Vagina (tissue), 2 donors: ENCODE results near the gene TBC1D7. TPM values are rescaled to one million over a fixed set of nuclear protein-coding genes. Genes with fewer than 3 reads are reported as not detected.

Experiments used
- DNase-seq, 2 donors: peaks; one replicate each; pipeline ENCODE4 v3.0.0-alpha.2; 2017; ENCODE audit errors: extremely low spot score in 2 of 2
- H3K27ac ChIP-seq: fragments of 200-600 bp; sonication (generic); one replicate; pipeline ENCODE4 v1.5.1; 2019
- H3K27me3 ChIP-seq: fragments of 200-600 bp; sonication (generic); one replicate; pipeline ENCODE4 v1.5.1; 2019
- H3K36me3 ChIP-seq, 2 donors: fragments of 200-600 bp; sonication (generic); one replicate each; pipeline ENCODE4 v1.5.1; 2017 to 2019
- H3K4me1 ChIP-seq: fragments of 200-600 bp; sonication (generic); one replicate; pipeline ENCODE4 v1.5.1; 2019
- H3K4me3 ChIP-seq, 2 donors: fragments of 200-600 bp; sonication (generic); 1 replicate in 1 of 2; 2 replicates in 1 of 2; pipeline ENCODE4 v1.5.1; 2016 to 2019
- H3K9me3 ChIP-seq: fragments of 200-600 bp; sonication (generic); one replicate; pipeline ENCODE4 v1.5.1; 2019
- POLR2A ChIP-seq, 2 donors: fragments of 450-650 bp; IDR thresholded peaks; one replicate each; pipeline ENCODE4 v1.6.1; 2017; ENCODE audit warnings: antibody characterized with exemption in 2 of 2, mild to moderate bottlenecking in 2 of 2, moderate library complexity in 2 of 2
- POLR2AphosphoS5 ChIP-seq, 2 donors: sonication (generic); formaldehyde crosslinking; IDR thresholded peaks; one replicate each; pipeline ENCODE4 v1.9.0; 2017; ENCODE audit warnings: antibody characterized with exemption in 2 of 2, mild to moderate bottlenecking in 2 of 2, low read depth in 1 of 2; ENCODE audit not compliant: insufficient read depth in 1 of 2
- intact Hi-C: fragments of 100-400 bp; cut with DNase I; formaldehyde crosslinking; loops from one replicate; pipeline ENCODE4 v1.15.1; 2023
- total RNA-seq: library from RNA; depleted of rRNA; stranded (reverse); fragments of >200 nt; gene quantifications from one replicate; pipeline ENCODE4 v1.2.3, GENCODE V29; 2016
- TF ChIP-seq, protein P1 (sequence below), 3 experiments: fragments of 450-650 bp in 2 of 3; fragments of 200-600 bp in 1 of 3; sonication (generic) in 1 of 3; IDR thresholded peaks; one replicate each; pipeline ENCODE4 v1.5.1; 2017 to 2019; ENCODE audit warnings: antibody characterized with exemption in 3 of 3, mild to moderate bottlenecking in 2 of 3, moderate library complexity in 2 of 3

TBC1D7 gene
- total RNA-seq, 1 donor from 2014 or later, result 13.0 TPM

- H3K4me3 ChIP-seq, result no peak overlapping the region
- H3K36me3 ChIP-seq, result peaks cover 0 to 33% of the 10 kb centered on the region in 2 donors
- peaks cover 12% of the 10 kb centered on the region for H3K4me1 ChIP-seq
- H3K27me3 ChIP-seq, result no peaks in the 10 kb centered on the region
- H3K27ac ChIP-seq, result no peak overlapping the region
- DNase-seq, result no peak
- no peaks in the 10 kb centered on the region for H3K9me3 ChIP-seq
- intact Hi-C loops, result no loop called here
- TF ChIP-seq POLR2AphosphoS5 (IDR thresholded peaks at IDR 0.05; ENCODE audit: insufficient read depth in 1 of 2, low read depth in 1 of 2) (no peak), POLR2A (IDR thresholded peaks at IDR 0.05) (no peak)
- TF ChIP-seq, protein P1, sequence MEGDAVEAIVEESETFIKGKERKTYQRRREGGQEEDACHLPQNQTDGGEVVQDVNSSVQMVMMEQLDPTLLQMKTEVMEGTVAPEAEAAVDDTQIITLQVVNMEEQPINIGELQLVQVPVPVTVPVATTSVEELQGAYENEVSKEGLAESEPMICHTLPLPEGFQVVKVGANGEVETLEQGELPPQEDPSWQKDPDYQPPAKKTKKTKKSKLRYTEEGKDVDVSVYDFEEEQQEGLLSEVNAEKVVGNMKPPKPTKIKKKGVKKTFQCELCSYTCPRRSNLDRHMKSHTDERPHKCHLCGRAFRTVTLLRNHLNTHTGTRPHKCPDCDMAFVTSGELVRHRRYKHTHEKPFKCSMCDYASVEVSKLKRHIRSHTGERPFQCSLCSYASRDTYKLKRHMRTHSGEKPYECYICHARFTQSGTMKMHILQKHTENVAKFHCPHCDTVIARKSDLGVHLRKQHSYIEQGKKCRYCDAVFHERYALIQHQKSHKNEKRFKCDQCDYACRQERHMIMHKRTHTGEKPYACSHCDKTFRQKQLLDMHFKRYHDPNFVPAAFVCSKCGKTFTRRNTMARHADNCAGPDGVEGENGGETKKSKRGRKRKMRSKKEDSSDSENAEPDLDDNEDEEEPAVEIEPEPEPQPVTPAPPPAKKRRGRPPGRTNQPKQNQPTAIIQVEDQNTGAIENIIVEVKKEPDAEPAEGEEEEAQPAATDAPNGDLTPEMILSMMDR (IDR thresholded peaks at IDR 0.05), result no peak
Observed at GRCh38 chr6:13307508-13307995, 20.8 kb downstream of the TBC1D7 start.

DNA sequence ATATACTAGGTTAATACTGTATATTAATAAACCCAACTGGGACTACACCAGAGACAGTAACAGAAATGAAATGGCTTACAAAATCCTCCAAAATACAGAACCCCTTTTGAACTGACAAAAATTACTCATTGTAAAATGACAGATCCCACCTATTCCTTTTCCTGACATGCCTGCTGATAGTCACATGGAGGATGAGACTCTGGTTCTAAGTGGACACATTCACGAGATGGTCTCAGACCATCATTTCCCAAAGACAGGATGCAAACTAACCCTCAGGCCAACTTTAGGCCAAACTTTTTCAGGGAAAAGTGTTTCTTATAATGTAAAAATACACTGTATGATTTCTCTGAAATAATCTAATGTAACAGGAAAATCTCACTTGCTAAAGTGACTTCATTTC, 22.5 kb downstream of the TBC1D7 start:
- no peak overlapping the region for H3K4me3 ChIP-seq
- DNase-seq, result no peak
- H3K36me3 ChIP-seq, result peaks cover 0 to 33% of the 10 kb centered on the region in 2 donors
- no peak overlapping the region for H3K27ac ChIP-seq
- TF ChIP-seq POLR2AphosphoS5 (IDR thresholded peaks at IDR 0.05; ENCODE audit: insufficient read depth in 1 of 2, low read depth in 1 of 2) (no peak), POLR2A (IDR thresholded peaks at IDR 0.05) (no peak)
- TF ChIP-seq, protein P1 (IDR thresholded peaks at IDR 0.05), result no peak
- H3K27me3 ChIP-seq, result no peaks in the 10 kb centered on the region
- no peaks in the 10 kb centered on the region for H3K9me3 ChIP-seq
- intact Hi-C loops, result no loop called here
- peaks cover 14% of the 10 kb centered on the region for H3K4me1 ChIP-seq

DNA sequence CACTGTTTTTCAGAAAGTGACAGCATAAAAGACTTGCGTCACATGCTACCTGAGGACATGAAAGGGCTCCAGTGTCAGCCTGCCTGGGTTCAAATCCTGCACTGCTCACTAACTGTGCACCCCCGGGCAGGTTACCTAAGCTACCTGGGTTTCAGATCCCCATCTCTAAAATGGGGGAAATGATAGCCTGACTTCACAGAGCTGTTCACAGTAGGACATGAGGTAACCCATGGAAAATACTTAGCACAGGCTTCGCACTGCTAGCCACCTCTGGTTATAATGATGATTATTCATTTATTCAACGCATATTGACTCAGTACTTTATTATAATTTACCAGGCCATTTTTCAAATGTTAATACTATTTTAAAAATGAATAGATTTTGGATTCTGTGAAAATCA, 23.0 kb downstream of the TBC1D7 start:
- intact Hi-C loops, result no loop called here
- no peak overlapping the region for H3K4me3 ChIP-seq
- H3K27ac ChIP-seq, result no peak overlapping the region
- TF ChIP-seq POLR2AphosphoS5 (IDR thresholded peaks at IDR 0.05; ENCODE audit: insufficient read depth in 1 of 2, low read depth in 1 of 2) (no peak), POLR2A (IDR thresholded peaks at IDR 0.05) (no peak)
- TF ChIP-seq, protein P1 (IDR thresholded peaks at IDR 0.05), result no peak
- H3K36me3 ChIP-seq, result peaks cover 0 to 33% of the 10 kb centered on the region in 2 donors
- H3K4me1 ChIP-seq, result peaks cover 14% of the 10 kb centered on the region
- DNase-seq, result no peak
- no peaks in the 10 kb centered on the region for H3K9me3 ChIP-seq
- H3K27me3 ChIP-seq, result no peaks in the 10 kb centered on the region

DNA sequence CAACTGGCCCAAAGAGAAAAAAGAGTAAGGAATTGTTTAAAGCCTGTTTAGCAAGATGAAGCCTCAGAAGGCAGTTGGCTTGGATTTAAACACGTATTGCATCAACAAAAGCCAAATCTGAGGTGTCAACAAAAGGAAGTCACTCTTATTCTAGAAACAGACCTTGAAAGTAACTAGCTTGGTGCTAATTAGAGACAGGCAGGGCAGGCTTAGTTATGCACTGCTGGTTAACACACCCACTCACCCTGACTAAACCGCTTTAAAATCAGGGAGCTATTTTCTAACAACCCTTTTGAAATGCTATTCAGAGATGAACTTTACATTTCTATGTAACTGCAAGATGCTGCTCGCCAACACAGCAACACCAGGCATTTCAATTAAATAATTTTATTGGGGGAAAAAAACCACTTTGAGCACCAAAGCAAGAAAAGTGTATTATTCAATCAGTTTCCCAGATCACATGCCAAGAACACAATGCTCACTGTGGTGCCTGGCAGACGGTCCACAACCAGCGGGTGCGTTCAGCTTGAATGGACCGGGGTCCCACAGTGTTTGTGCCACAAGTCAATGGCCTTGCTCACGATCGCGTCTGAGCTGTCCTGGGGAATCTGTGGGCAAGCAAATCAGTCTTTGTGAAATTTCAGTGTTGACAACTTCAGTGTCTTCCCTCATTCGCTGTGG, 23.6 kb downstream of the TBC1D7 start:
- H3K36me3 ChIP-seq, result peaks cover 0 to 33% of the 10 kb centered on the region in 2 donors
- peaks cover 14% of the 10 kb centered on the region for H3K4me1 ChIP-seq
- DNase-seq, result no peak
- H3K27me3 ChIP-seq, result no peaks in the 10 kb centered on the region
- H3K4me3 ChIP-seq, result no peak overlapping the region
- TF ChIP-seq, protein P1 (IDR thresholded peaks at IDR 0.05), result no peak
- TF ChIP-seq POLR2A (IDR thresholded peaks at IDR 0.05) (no peak), POLR2AphosphoS5 (IDR thresholded peaks at IDR 0.05; ENCODE audit: insufficient read depth in 1 of 2, low read depth in 1 of 2) (no peak)
- H3K9me3 ChIP-seq, result no peaks in the 10 kb centered on the region
- no peak overlapping the region for H3K27ac ChIP-seq
- intact Hi-C loops, result no loop called here

- H3K27me3 ChIP-seq, result no peaks in the 10 kb centered on the region
- DNase-seq, result no peak
- peaks cover 0 to 33% of the 10 kb centered on the region in 2 donors for H3K36me3 ChIP-seq
- peaks cover 14% of the 10 kb centered on the region for H3K4me1 ChIP-seq
- intact Hi-C loops, result no loop called here
- H3K27ac ChIP-seq, result peak overlapping the region; percentile 75
- H3K9me3 ChIP-seq, result no peaks in the 10 kb centered on the region
- TF ChIP-seq, protein P1 (IDR thresholded peaks at IDR 0.05), result no peak
- TF ChIP-seq POLR2A (IDR thresholded peaks at IDR 0.05) (no peak), POLR2AphosphoS5 (IDR thresholded peaks at IDR 0.05; ENCODE audit: insufficient read depth in 1 of 2, low read depth in 1 of 2) (no peak)
- H3K4me3 ChIP-seq, result no peak overlapping the region
Observed at GRCh38 chr6:13304101-13304500, 24.2 kb downstream of the TBC1D7 start.
